Stimulated activated CD8-positive, alpha-beta memory T cell treated with anti-CD3 and anti-CD28 coated beads, Interleukin-7, amount 100 ng/mL, for 4 hours (primary cell): ENCODE data around the gene ATP6AP2.

Experiments
- DNase-seq, 2 donors: peaks; one replicate each; pipeline ENCODE4 v3.0.0-alpha.2; 2020; ENCODE audit warnings: low read depth in 2 of 2

ATP6AP2 gene

GRCh38 chrX:40580537-40581335 is at the start of gene ATP6AP2:
Gene ATP6AP2 (plus strand): TSS chrX:40580970. CDS start chrX:40581066, 96 bp downstream.
- DNase-seq: peak; percentile 79 to 85

GRCh38 chrX:40531056-40531826 is 49.5 kb upstream of the ATP6AP2 start:
- DNase-seq: no peak

- DNase-seq: no peak
These were observed 43.5 kb upstream of the ATP6AP2 start for GRCh38 chrX:40537310-40537709.

- no peak for DNase-seq
These were observed 42.4 kb upstream of the ATP6AP2 start for GRCh38 chrX:40538406-40538805.

- DNase-seq: peak; percentile 26 to 42
These were observed 41.3 kb upstream of the ATP6AP2 start for GRCh38 chrX:40539214-40540142.

GRCh38 chrX:40542208-40542607 is 38.6 kb upstream of the ATP6AP2 start:
- DNase-seq: no peak

GRCh38 chrX:40542972-40543371 is 37.8 kb upstream of the ATP6AP2 start:
- no peak for DNase-seq

GRCh38 chrX:40543661-40544328 is 37.0 kb upstream of the ATP6AP2 start:
- DNase-seq: no peak

GRCh38 chrX:40544343-40545266 is 36.2 kb upstream of the ATP6AP2 start:
- no peak for DNase-seq

GRCh38 chrX:40546870-40547269 is 33.9 kb upstream of the ATP6AP2 start:
- no peak for DNase-seq

GRCh38 chrX:40550066-40550465 is 30.7 kb upstream of the ATP6AP2 start:
- no peak for DNase-seq

GRCh38 chrX:40552768-40553167 is 28.0 kb upstream of the ATP6AP2 start:
- no peak for DNase-seq

- no peak for DNase-seq
These were observed 22.2 kb upstream of the ATP6AP2 start for GRCh38 chrX:40558590-40558989.

GRCh38 chrX:40563784-40564183 is 17.0 kb upstream of the ATP6AP2 start:
- no peak for DNase-seq

- DNase-seq: no peak
These were observed 16.3 kb upstream of the ATP6AP2 start for GRCh38 chrX:40564447-40564846.

- DNase-seq: no peak
These were observed 10.2 kb upstream of the ATP6AP2 start for GRCh38 chrX:40570346-40571093.

- DNase-seq: peak in 1 of 2 donors; percentile 16
These were observed 9.6 kb upstream of the ATP6AP2 start for GRCh38 chrX:40571164-40571563.

- DNase-seq: no peak
These were observed 9.2 kb upstream of the ATP6AP2 start for GRCh38 chrX:40571600-40571999.

GRCh38 chrX:40573763-40574162 is 7.0 kb upstream of the ATP6AP2 start:
- DNase-seq: no peak
